GM12872 (cell line): ENCODE measurements around the gene EME2.

Experiments used
- CTCF ChIP-seq: IDR thresholded peaks from 3 replicates; pipeline ENCODE4 v1.5.1; 2011; ENCODE audit warnings: low read depth, mild to moderate bottlenecking, low read length, moderate library complexity; ENCODE audit not compliant: insufficient read depth

The EME2 gene

GRCh38 chr16:1822801-1823200 lies 50.2 kb downstream of the EME2 start:
- no peak for TF ChIP-seq CTCF

GRCh38 chr16:1823821-1824220 lies 51.2 kb downstream of the EME2 start:
- TF ChIP-seq CTCF, result peak; percentile 31; the same call in 2 of the 3 replicates

- TF ChIP-seq CTCF, result no peak
These were observed 52.8 kb downstream of the EME2 start for GRCh38 chr16:1825381-1825863.
